ENCODE data around the gene EDDM3A.
A peak's percentile ranks its signal among the peaks of the same experiment; 100 is the strongest.
"Not testable (repeated sequence)": the region's sequence is repeated elsewhere in the genome, so short reads cannot be mapped to it uniquely, and the experiment has no call there.

Gene EDDM3A, protein sequence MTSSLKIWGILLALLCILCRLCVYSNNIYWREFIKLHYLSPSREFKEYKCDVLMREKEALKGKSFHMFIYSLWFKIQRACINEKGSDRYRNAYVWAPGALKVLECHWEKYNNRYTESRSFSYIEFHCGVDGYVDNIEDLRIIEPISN

GRCh38 chr14:20745571-20746358, at the start of gene EDDM3A:
Gene EDDM3A, plus strand, starts transcription at chr14:20745887. Its CDS starts 1,694 bp downstream, at chr14:20747581.
- DNase-seq (ENCODE audit: low read depth), result no peak

- DNase-seq (ENCODE audit: low read depth), result no peak
Observed at GRCh38 chr14:20696764-20697163, 48.9 kb upstream of the EDDM3A start.

GRCh38 chr14:20697273-20698017, 48.2 kb upstream of the EDDM3A start:
- peak; percentile 68 for DNase-seq (ENCODE audit: low read depth)

GRCh38 chr14:20698018-20698329, 47.7 kb upstream of the EDDM3A start:
- DNase-seq (ENCODE audit: low read depth), result no peak

GRCh38 chr14:20698934-20699333, 46.8 kb upstream of the EDDM3A start:
- no peak for DNase-seq (ENCODE audit: low read depth)

DNA sequence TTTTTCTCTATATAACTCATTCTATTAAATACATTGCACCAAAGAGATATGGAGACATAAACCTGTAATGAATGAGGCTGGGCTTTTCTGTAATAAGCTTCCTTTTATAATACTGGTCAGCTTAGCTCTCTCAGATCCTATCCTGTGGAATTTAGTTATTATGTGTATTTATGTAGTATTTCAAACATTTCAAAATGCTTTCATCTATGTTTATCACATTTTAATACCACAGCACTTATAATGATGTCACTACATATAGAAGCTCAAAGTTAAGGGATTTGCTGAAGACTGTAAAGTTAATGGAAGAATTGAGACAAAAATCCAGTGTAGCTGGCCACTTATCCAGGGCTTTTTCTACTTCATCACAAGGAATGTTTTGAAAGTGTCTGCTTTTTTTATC, 45.8 kb upstream of the EDDM3A start:
- DNase-seq (ENCODE audit: low read depth), result no peak

DNA sequence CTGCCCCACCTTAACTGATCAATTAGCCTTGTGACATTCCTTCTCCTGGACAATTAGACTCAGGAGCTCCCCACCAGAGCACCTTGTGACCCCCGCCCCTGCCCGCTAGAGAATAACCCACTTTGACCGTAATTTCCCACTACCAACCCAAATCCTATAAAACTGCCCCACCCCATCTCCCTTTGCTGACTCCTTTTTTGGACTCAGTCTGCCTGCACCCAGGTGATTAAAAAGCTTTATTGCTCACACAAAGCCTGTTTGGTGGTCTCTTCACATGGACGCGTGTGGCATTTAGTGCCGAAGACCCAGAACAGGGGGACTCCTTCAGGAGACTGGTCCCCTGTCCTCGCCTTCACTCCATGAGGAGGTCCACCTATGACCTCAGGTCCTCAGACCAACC, 44.7 kb upstream of the EDDM3A start:
- not testable (repeated sequence) for DNase-seq (ENCODE audit: low read depth)

DNA sequence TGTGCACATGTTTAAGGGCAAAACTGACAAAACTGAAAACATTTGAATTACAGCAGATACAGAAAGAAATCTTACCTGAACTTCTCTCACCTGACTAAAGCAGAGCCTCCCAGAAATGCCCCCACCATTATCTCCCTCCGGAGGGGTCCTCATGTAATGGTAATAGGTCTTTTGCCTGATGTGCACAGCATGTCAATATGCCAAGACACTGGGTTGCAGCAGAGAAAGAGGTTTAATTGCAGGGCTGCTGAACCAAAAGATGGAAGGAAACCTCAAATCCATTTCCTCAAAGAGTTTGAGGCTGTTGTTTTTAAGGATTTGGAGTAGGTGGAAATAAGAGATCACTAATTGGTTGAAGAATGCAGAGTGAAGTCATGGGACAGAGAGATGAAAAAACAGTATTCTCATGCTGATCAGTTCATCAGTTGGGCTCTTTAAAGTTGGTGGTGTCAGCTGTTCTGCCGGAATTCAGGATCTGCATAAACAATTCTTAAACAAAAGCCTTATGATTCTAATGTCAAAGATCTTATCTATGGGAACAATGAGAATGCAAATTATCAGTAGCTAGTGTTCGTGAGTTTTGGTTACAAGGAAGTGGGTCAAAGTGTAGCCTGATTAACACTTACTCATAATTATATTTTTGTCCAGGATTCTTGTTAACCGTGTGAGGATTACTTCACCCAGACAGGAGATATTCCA, 38.9 kb upstream of the EDDM3A start:
- DNase-seq (ENCODE audit: low read depth), result no peak

DNA sequence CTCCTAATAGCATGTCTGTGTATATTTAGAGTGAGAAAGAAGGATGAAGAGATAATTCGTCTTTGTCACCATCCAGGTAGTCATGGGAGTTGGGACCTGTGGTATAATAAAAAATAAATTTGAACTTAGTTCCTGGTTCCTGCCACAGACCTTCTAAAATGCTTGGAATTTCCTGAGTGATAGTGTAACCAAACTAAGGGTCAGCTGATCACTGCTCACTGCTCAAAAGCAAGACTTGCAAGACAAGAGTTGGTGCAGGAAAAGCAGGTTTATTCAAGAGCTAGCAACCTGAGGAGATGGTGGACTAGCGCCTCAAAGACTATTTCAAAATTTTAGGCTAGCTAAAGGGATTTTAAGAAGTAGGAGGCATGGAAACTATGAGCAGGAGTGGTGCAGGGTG, 38.1 kb upstream of the EDDM3A start:
- peak; percentile 12 for DNase-seq (ENCODE audit: low read depth)

- no peak for DNase-seq (ENCODE audit: low read depth)
Observed at GRCh38 chr14:20711261-20711660, 34.4 kb upstream of the EDDM3A start.

GRCh38 chr14:20711685-20712084, 34.0 kb upstream of the EDDM3A start:
- DNase-seq (ENCODE audit: low read depth), result no peak

GRCh38 chr14:20712904-20713303, 32.8 kb upstream of the EDDM3A start:
- no peak for DNase-seq (ENCODE audit: low read depth)

DNA sequence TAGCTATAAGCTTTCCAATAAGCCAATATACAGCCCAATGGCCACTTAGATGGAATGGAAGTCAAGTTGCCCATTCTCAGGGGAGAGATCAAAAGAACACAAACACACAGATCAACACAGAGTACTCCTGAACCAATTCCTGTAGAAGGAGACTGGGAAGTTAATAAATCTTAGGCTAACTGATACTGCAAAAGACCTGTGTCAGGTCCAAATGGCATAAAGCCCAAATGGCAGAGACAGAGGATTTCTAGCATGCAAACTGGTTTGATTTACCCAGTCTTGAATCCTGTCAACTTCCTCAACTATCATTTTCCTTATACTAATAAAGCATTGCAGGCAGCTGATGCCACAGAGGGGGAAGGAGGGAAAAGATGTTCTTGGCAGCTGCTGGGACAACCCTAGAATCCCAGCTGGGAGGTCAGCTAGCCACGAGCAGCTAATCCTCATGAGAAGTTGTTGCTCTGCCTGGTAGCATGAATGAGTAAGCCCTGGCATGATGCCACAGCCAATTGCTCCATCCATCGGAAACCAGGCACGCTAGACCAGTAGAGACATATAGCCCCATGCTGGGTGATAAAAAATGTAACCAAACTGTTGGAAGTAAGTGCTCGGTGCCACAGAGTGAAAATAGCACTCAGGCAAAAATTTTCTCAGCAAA, 31.0 kb upstream of the EDDM3A start:
- DNase-seq (ENCODE audit: low read depth), result peak; percentile 59

DNA sequence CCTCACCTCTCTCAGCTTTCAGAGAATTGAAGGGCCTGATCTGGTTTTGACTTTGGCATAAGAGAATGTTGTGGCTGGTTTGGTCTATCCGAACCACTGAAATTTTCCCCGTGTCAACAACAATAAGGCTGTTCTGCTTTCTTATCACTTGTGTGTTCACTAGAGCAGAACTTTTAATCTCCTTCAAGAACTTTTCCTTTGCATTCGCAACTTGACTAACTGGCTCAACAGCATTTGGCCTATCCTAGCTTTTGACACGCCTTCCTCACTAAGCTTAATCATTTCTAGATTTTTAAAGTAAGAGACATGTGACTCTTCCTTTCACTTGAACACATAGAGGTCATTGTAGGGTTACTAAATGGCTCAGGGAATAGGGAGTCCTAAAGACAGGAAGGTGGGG, 25.9 kb upstream of the EDDM3A start:
- no peak for DNase-seq (ENCODE audit: low read depth)

GRCh38 chr14:20720741-20721140, 24.9 kb upstream of the EDDM3A start:
- DNase-seq (ENCODE audit: low read depth), result no peak

GRCh38 chr14:20722016-20722415, 23.7 kb upstream of the EDDM3A start:
- DNase-seq (ENCODE audit: low read depth), result no peak

GRCh38 chr14:20723488-20723887, 22.2 kb upstream of the EDDM3A start:
- DNase-seq (ENCODE audit: low read depth), result no peak

DNA sequence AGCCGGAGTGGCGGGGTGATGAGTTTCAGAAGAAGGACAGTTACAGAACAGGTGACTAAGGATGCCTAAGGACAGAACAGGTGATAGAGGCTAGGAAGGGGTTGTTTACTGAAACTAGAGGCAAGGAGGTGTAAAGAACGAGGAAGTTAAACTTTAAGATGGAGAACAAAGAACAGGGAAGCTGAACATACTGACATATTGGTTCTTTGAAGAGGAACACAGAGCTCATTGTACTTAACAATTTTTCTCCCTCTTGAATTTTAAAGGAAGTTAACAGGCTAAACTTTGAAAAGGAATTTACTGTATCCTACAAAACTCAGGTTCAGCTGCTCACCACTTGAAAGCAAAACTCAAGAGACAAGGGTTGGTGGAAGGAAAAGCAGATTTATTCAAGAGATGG, 19.6 kb upstream of the EDDM3A start:
- DNase-seq (ENCODE audit: low read depth), result not testable (repeated sequence)

GRCh38 chr14:20726531-20726930, 19.2 kb upstream of the EDDM3A start:
- no peak for DNase-seq (ENCODE audit: low read depth)

GRCh38 chr14:20730891-20731290, 14.8 kb upstream of the EDDM3A start:
- DNase-seq (ENCODE audit: low read depth), result no peak

GRCh38 chr14:20732477-20732876, 13.2 kb upstream of the EDDM3A start:
- DNase-seq (ENCODE audit: low read depth), result no peak

DNA sequence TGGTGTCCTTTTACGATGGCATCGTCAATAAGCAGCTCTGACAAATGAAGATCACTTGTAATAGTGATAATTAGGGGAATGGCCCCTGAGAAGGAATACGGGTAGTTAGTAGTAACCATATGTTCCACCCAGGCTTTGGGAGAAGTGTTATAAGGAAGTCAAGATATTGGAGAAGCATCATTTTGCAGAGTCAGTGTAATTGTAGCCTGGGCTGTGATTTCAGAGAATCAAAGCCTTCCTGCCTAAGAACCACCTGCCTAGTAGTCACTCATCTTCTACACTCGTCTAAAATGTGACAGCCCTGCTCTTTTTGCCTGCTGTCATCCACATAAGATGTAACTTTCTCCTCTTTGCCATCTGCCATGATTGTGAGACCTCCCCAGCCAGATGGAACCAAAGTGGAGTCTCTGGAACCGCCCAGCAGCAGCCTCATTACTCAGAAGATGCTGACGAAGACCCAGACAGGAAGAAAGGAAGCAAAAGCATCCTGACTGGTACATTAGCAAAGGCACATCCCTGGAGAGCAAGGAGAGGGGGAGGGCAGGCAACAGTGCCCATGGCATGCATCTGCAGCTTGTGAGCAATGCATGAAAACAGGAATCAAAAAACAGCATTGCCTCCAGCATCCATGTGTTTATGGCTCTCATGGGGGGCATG, 12.6 kb upstream of the EDDM3A start:
- DNase-seq (ENCODE audit: low read depth), result no peak
